HepG2 (cell line): ENCODE measurements around the gene FILIP1. TPM values are rescaled to one million over a fixed set of nuclear protein-coding genes. Genes with fewer than 3 reads are reported as not detected.
A peak's percentile ranks its signal among the peaks of the same experiment; 100 is the strongest.

Experiments
- ATF5 ChIP-seq: sonication (generic); formaldehyde crosslinking; IDR thresholded peaks from 2 replicates; pipeline ENCODE4 v1.4.0; 2020; ENCODE audit warnings: mild to moderate bottlenecking, low read depth, missing genetic modification reagents
- CAMTA2 ChIP-seq: sonication (generic); formaldehyde crosslinking; IDR thresholded peaks from 2 replicates; pipeline ENCODE4 v1.4.0; 2020; ENCODE audit warnings: mild to moderate bottlenecking, missing genetic modification reagents, borderline replicate concordance
- E2F1 ChIP-seq: sonication (generic); formaldehyde crosslinking; IDR thresholded peaks from 2 replicates; pipeline ENCODE4 v1.5.0; 2020; ENCODE audit warnings: missing genetic modification reagents
- E2F2 ChIP-seq: sonication (generic); formaldehyde crosslinking; IDR thresholded peaks from 2 replicates; pipeline ENCODE4 v1.4.0; 2020; ENCODE audit warnings: missing genetic modification reagents, borderline replicate concordance
- GTF3A ChIP-seq: sonication (generic); formaldehyde crosslinking; conservative IDR thresholded peaks from 2 replicates; pipeline ENCODE4 v1.4.0; 2020; ENCODE audit warnings: mild to moderate bottlenecking, missing genetic modification reagents
- GZF1 ChIP-seq: sonication (generic); formaldehyde crosslinking; IDR thresholded peaks from 2 replicates; pipeline ENCODE4 v1.5.1; 2020; ENCODE audit warnings: mild to moderate bottlenecking, missing genetic modification reagents
- HNRNPLL ChIP-seq: fragments of 200-400 bp; formaldehyde crosslinking; IDR thresholded peaks from 2 replicates; pipeline ENCODE4 v1.6.1; 2017; ENCODE audit warnings: mild to moderate bottlenecking, low read depth, low read length; ENCODE audit not compliant: poor library complexity, severe bottlenecking
- KLF16 ChIP-seq, 2 experiments: sonication (generic) in 1 of 2; formaldehyde crosslinking in 1 of 2; IDR thresholded peaks; 2 replicates each; pipeline versions ENCODE4 v1.6.1 to v1.8.0; 2016 to 2023; ENCODE audit warnings: missing genetic modification reagents in 2 of 2, missing compliant biosample characterization in 1 of 2
- MXI1 ChIP-seq: IDR thresholded peaks from 3 replicates; pipeline ENCODE4 v1.6.1; 2012; ENCODE audit warnings: low read depth, low read length, inconsistent platforms, borderline replicate concordance
- NFKBIZ ChIP-seq: IDR thresholded peaks from 2 replicates; pipeline ENCODE4 v1.6.1; 2018; ENCODE audit warnings: missing genetic modification reagents, missing compliant biosample characterization
- PRMT3 ChIP-seq: sonication (generic); formaldehyde crosslinking; IDR thresholded peaks from 2 replicates; pipeline ENCODE4 v1.8.1; 2022; ENCODE audit warnings: low read depth, mild to moderate bottlenecking, moderate library complexity, missing genetic modification reagents, borderline replicate concordance
- SALL2 ChIP-seq: sonication (generic); formaldehyde crosslinking; IDR thresholded peaks from 2 replicates; pipeline ENCODE4 v1.8.1; 2023; ENCODE audit warnings: mild to moderate bottlenecking, missing genetic modification reagents, inconsistent platforms
- TFDP2 ChIP-seq: sonication (generic); formaldehyde crosslinking; IDR thresholded peaks from 2 replicates; pipeline ENCODE4 v1.4.0; 2020; ENCODE audit warnings: missing genetic modification reagents
- ZBTB44 ChIP-seq: sonication (generic); formaldehyde crosslinking; IDR thresholded peaks from 2 replicates; pipeline ENCODE4 v1.4.0; 2020; ENCODE audit warnings: missing genetic modification reagents
- ZBTB7A ChIP-seq: sonication (generic); formaldehyde crosslinking; IDR thresholded peaks from 2 replicates; pipeline ENCODE4 v1.8.0; 2022; ENCODE audit warnings: mild to moderate bottlenecking, missing genetic modification reagents
- ZNF143 ChIP-seq: sonication (generic); formaldehyde crosslinking; IDR thresholded peaks from 2 replicates; pipeline ENCODE4 v1.4.0; 2020; ENCODE audit warnings: missing genetic modification reagents
- ZNF207 ChIP-seq: fragments of 450-650 bp; IDR thresholded peaks from 2 replicates; pipeline ENCODE4 v1.6.1; 2016; ENCODE audit warnings: antibody characterized with exemption, borderline replicate concordance
- ZNF292 ChIP-seq: sonication (generic); formaldehyde crosslinking; IDR thresholded peaks from 2 replicates; pipeline ENCODE4 v1.8.1; 2022; ENCODE audit warnings: mild to moderate bottlenecking, low read depth, missing genetic modification reagents, borderline replicate concordance
- ZNF317 ChIP-seq: sonication (generic); formaldehyde crosslinking; IDR thresholded peaks from 2 replicates; pipeline ENCODE4 v1.5.0; 2020; ENCODE audit warnings: mild to moderate bottlenecking, missing genetic modification reagents
- ZNF335 ChIP-seq: sonication (generic); formaldehyde crosslinking; IDR thresholded peaks from 2 replicates; pipeline ENCODE4 v1.4.0; 2020; ENCODE audit warnings: missing genetic modification reagents
- ZNF343 ChIP-seq: sonication (generic); formaldehyde crosslinking; IDR thresholded peaks from 2 replicates; pipeline ENCODE4 v1.4.0; 2020; ENCODE audit warnings: mild to moderate bottlenecking, missing genetic modification reagents
- ZNF556 ChIP-seq: sonication (generic); formaldehyde crosslinking; IDR thresholded peaks from 2 replicates; pipeline ENCODE4 v1.4.0; 2020; ENCODE audit warnings: mild to moderate bottlenecking, missing genetic modification reagents, borderline replicate concordance
- ZNF83 ChIP-seq: sonication (generic); formaldehyde crosslinking; IDR thresholded peaks from 2 replicates; pipeline ENCODE4 v1.4.0; 2020; ENCODE audit warnings: missing genetic modification reagents, mild to moderate bottlenecking, borderline replicate concordance
- polyA plus RNA-seq, 8 experiments: library from polyadenylated mRNA; depleted of rRNA in 3 of 8; stranded (reverse) in 7 of 8; unstranded in 1 of 8; fragments of >200 nt; fragmentation: Illumina TruSeq in 4 of 8; extraction: Trizol in 4 of 8; gene quantifications; 2 replicates each; pipeline versions ENCODE4 v1.2.1 to v1.2.3, GENCODE V29; 2011 to 2016; ENCODE audit warnings: low read depth in 4 of 8, missing spikeins in 1 of 8, mixed read lengths in 1 of 8; ENCODE audit not compliant: insufficient read depth in 1 of 8
- total RNA-seq, 5 experiments: library from RNA; depleted of rRNA; stranded (reverse); fragments of >200 nt; fragmentation: Illumina TruSeq; extraction: Trizol; gene quantifications; 2 replicates each; pipeline ENCODE4 v1.2.3, GENCODE V29; 2016; ENCODE audit warnings: low read depth in 1 of 5

Gene FILIP1
- total and polyA plus RNA-seq, 2 of the 13 experiments (the other 11 are each of a cell fraction or from before 2014, with no cell fraction given): not detected

- TF ChIP-seq SALL2 (CRISPR knock-in tag) (no peak), E2F2 (CRISPR knock-in tag) (no peak), ZNF343 (no peak), ZBTB44 (no peak), ZNF143 (CRISPR knock-in tag) (no peak), GTF3A (no peak), ZNF292 (CRISPR knock-in tag) (no peak), ZNF83 (CRISPR knock-in tag) (no peak), ZNF207 (no peak), ZNF317 (CRISPR knock-in tag) (no peak), ATF5 (CRISPR knock-in tag) (no peak), NFKBIZ (CRISPR knock-in tag) (peak; percentile 64; the same call in 1 of the 2 replicates), E2F1 (CRISPR knock-in tag) (no peak), ZNF556 (no peak), CAMTA2 (CRISPR knock-in tag) (no peak), ZNF335 (CRISPR knock-in tag) (no peak), PRMT3 (no peak), GZF1 (no peak), TFDP2 (CRISPR knock-in tag) (no peak), HNRNPLL (no peak), KLF16 (CRISPR knock-in tag; IDR thresholded peaks at IDR 0.05) (peak in 1 of 2 experiments; percentile 67; a peak in 1 of 4 replicates), MXI1 (no peak), ZBTB7A (CRISPR knock-in tag) (no peak)
Observed at GRCh38 chr6:75524322-75524972, 30.8 kb upstream of the FILIP1 start (continued).
